Ishikawa (cell line): ENCODE results near the gene MZB1.

Experiments used
- CREB1 ChIP-seq: IDR thresholded peaks from 2 replicates; pipeline ENCODE4 v1.6.1; 2012; ENCODE audit warnings: low read depth
- EP300 ChIP-seq: IDR thresholded peaks from 2 replicates; pipeline ENCODE4 v1.6.1; 2012; ENCODE audit warnings: borderline replicate concordance
- MAX ChIP-seq: IDR thresholded peaks from 2 replicates; pipeline ENCODE4 v1.6.1; 2012
- RAD21 ChIP-seq: IDR thresholded peaks from 2 replicates; pipeline ENCODE4 v1.6.1; 2012; ENCODE audit warnings: low read depth
- REST ChIP-seq: IDR thresholded peaks from 2 replicates; pipeline ENCODE4 v1.6.1; 2012; ENCODE audit warnings: low read depth, mild to moderate bottlenecking
- TAF1 ChIP-seq: IDR thresholded peaks from 2 replicates; pipeline ENCODE4 v1.6.1; 2012; ENCODE audit warnings: low read depth, mild to moderate bottlenecking

GRCh38 chr5:139383993-139384590, 5.6 kb downstream of the MZB1 start:
- TF ChIP-seq RAD21 (no peak), TAF1 (no peak), MAX (no peak), CREB1 (no peak), REST (no peak), EP300 (no peak)
